ENCODE results near the gene SETD7.
"Not testable (repeated sequence)": the region's sequence is repeated elsewhere in the genome, so short reads cannot be mapped to it uniquely, and the experiment has no call there.

The SETD7 gene

DNA sequence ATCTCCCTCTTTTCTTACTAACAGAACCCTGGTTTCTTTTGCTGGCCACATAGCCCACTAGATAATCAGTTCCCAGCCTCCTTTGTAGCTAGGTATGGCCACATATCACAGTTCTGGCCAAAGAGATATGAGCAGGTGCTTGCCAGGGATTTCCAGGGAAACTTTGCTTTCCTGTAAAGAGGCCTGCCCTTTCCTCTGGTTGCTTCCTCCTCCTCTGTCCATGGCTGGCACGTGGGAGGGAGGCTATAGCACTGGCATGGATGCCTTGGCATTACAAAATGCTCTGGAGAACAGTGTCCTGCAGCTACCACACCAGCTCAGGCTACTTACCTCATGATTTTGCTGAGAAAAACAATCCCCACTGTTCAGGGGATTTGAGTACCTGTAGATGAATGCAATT is 74.6 kb downstream of the SETD7 start:
- Histone ChIP-seq H3K27me3 (ENCODE audit: insufficient read depth, low read length) (no peaks in the 10 kb centered on the region), H3K4me3 (ENCODE audit: low read length) (no peak overlapping the region), H3K9me3 (ENCODE audit: low read length) (peaks cover 2% of the 10 kb centered on the region), H3K36me3 (ENCODE audit: insufficient read depth, low read length) (no peaks in the 10 kb centered on the region), H2AFZ (ENCODE audit: low read depth, low read length) (no peak overlapping the region), H3K4me1 (ENCODE audit: insufficient read depth, low read length) (no peaks in the 10 kb centered on the region)

GRCh38 chr4:139476363-139476762 is 79.7 kb downstream of the SETD7 start:
- no peak overlapping the region for H2AFZ ChIP-seq (ENCODE audit: low read depth, low read length)
- H3K9me3 ChIP-seq (ENCODE audit: low read length): peaks cover 2% of the 10 kb centered on the region
- peaks cover 15% of the 10 kb centered on the region for H3K36me3 ChIP-seq (ENCODE audit: insufficient read depth, low read length)
- H3K4me1 ChIP-seq (ENCODE audit: insufficient read depth, low read length): no peaks in the 10 kb centered on the region
- no peaks in the 10 kb centered on the region for H3K27me3 ChIP-seq (ENCODE audit: insufficient read depth, low read length)
- no peak overlapping the region for H3K4me3 ChIP-seq (ENCODE audit: low read length)

DNA sequence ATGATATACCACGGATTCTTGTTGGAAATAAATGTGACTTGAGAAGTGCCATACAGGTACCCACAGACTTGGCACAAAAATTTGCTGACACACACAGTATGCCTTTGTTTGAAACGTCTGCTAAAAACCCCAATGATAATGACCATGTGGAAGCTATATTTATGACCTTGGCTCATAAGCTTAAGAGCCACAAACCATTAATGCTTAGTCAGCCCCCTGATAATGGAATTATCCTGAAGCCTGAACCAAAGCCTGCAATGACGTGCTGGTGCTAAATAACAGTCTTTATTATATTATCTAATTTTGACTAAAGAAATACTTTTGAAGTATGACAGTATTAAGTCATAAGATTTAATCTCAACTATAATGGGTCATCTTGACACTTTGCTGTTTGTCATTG is 83.2 kb downstream of the SETD7 start:
- peaks cover 15% of the 10 kb centered on the region for H3K36me3 ChIP-seq (ENCODE audit: insufficient read depth, low read length)
- no peak overlapping the region for H3K4me3 ChIP-seq (ENCODE audit: low read length)
- H3K4me1 ChIP-seq (ENCODE audit: insufficient read depth, low read length): no peaks in the 10 kb centered on the region
- H3K27me3 ChIP-seq (ENCODE audit: insufficient read depth, low read length): no peaks in the 10 kb centered on the region
- peaks cover 16% of the 10 kb centered on the region for H3K9me3 ChIP-seq (ENCODE audit: low read length)
- no peak overlapping the region for H2AFZ ChIP-seq (ENCODE audit: low read depth, low read length)

- Histone ChIP-seq H3K36me3 (ENCODE audit: insufficient read depth, low read length) (peaks cover 15% of the 10 kb centered on the region), H3K9me3 (ENCODE audit: low read length) (peaks cover 16% of the 10 kb centered on the region), H3K27me3 (ENCODE audit: insufficient read depth, low read length) (no peaks in the 10 kb centered on the region), H3K4me1 (ENCODE audit: insufficient read depth, low read length) (no peaks in the 10 kb centered on the region), H2AFZ (ENCODE audit: low read depth, low read length) (no peak overlapping the region), H3K4me3 (ENCODE audit: low read length) (no peak overlapping the region)
Measured at GRCh38 chr4:139470997-139471665, 84.9 kb downstream of the SETD7 start.

DNA sequence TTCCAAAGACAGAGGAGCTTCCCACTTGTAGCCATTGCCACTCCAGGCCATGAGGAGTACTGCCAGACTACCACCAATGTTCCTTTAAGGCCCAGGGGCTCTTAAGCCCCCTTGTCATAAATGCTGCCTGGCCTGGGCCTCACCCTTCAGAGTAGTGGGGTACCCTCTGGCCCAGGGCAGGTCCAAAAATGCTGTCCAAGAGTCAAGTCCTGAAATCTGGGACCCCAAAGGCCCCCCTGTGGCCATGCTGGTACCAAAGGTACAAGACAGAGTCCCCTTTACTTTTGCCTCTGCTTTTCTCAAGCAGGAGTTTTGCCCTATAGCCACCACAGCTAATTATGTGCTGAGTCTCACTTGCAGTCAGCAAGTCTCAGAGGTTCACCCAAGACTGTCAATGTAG is 85.7 kb downstream of the SETD7 start:
- H2AFZ ChIP-seq (ENCODE audit: low read depth, low read length): no peak overlapping the region
- no peaks in the 10 kb centered on the region for H3K4me1 ChIP-seq (ENCODE audit: insufficient read depth, low read length)
- peaks cover 15% of the 10 kb centered on the region for H3K36me3 ChIP-seq (ENCODE audit: insufficient read depth, low read length)
- H3K9me3 ChIP-seq (ENCODE audit: low read length): peaks cover 16% of the 10 kb centered on the region
- H3K4me3 ChIP-seq (ENCODE audit: low read length): no peak overlapping the region
- no peaks in the 10 kb centered on the region for H3K27me3 ChIP-seq (ENCODE audit: insufficient read depth, low read length)

DNA sequence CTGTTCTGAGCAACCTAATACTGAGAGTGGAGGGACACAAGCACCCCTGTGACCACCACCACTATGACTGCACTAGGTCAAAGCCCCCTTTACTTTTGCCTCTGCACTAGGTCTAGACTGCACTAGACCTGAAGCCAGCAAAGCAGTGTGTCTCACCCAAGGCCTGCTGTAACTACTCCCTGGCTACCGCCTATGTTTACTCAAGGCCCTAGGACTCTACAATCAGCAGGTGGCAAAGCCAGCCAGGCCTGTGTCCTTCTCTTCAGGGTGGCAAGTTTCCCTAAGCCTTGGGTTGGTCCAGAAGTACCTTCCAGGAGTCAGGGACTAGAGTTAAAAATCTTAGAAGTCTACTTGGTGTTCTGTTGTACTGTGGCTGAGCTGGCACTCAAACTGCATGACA is 86.2 kb downstream of the SETD7 start:
- no peaks in the 10 kb centered on the region for H3K4me1 ChIP-seq (ENCODE audit: insufficient read depth, low read length)
- H3K27me3 ChIP-seq (ENCODE audit: insufficient read depth, low read length): no peaks in the 10 kb centered on the region
- no peak overlapping the region for H3K4me3 ChIP-seq (ENCODE audit: low read length)
- peaks cover 16% of the 10 kb centered on the region for H3K9me3 ChIP-seq (ENCODE audit: low read length)
- peaks cover 15% of the 10 kb centered on the region for H3K36me3 ChIP-seq (ENCODE audit: insufficient read depth, low read length)
- no peak overlapping the region for H2AFZ ChIP-seq (ENCODE audit: low read depth, low read length)

GRCh38 chr4:139469216-139469615 is 86.8 kb downstream of the SETD7 start:
- H3K9me3 ChIP-seq (ENCODE audit: low read length): peaks cover 16% of the 10 kb centered on the region
- H3K4me3 ChIP-seq (ENCODE audit: low read length): no peak overlapping the region
- H3K36me3 ChIP-seq (ENCODE audit: insufficient read depth, low read length): peaks cover 13% of the 10 kb centered on the region
- H2AFZ ChIP-seq (ENCODE audit: low read depth, low read length): no peak overlapping the region
- H3K4me1 ChIP-seq (ENCODE audit: insufficient read depth, low read length): no peaks in the 10 kb centered on the region
- H3K27me3 ChIP-seq (ENCODE audit: insufficient read depth, low read length): no peaks in the 10 kb centered on the region

GRCh38 chr4:139468756-139469155 is 87.3 kb downstream of the SETD7 start:
- H3K27me3 ChIP-seq (ENCODE audit: insufficient read depth, low read length); H3K4me1 ChIP-seq (ENCODE audit: insufficient read depth, low read length): not testable (repeated sequence)
- H3K9me3 ChIP-seq (ENCODE audit: low read length): peaks cover 16% of the 10 kb centered on the region

DNA sequence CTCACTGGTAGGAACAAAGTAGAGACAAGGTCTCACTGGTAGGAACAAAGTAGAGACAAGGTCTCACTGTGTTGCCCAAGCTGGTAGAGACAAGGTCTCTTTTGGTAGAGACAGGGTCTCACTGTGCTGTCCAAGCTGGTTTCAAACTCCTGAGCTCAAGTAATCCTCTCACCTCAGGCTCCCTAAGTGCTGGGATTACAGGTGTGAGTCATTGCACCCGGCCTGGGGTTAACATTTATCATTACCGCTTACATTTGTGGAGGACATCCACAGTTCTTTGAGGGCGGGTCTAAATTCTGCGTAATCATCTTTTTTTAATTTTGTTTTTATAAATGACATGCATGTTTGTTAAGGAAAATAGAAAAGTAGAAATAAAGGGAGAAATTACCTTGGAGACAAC is 90.1 kb downstream of the SETD7 start:
- Histone ChIP-seq H3K9me3 (ENCODE audit: low read length) (peaks cover 12% of the 10 kb centered on the region), H2AFZ (ENCODE audit: low read depth, low read length) (no peak overlapping the region)

More at GRCh38 chr4:139468756-139469155, 87.3 kb downstream of the SETD7 start:
- peaks cover 12% of the 10 kb centered on the region for H3K36me3 ChIP-seq (ENCODE audit: insufficient read depth, low read length)
- not testable (repeated sequence) for H3K4me3 ChIP-seq (ENCODE audit: low read length); H2AFZ ChIP-seq (ENCODE audit: low read depth, low read length)

DNA sequence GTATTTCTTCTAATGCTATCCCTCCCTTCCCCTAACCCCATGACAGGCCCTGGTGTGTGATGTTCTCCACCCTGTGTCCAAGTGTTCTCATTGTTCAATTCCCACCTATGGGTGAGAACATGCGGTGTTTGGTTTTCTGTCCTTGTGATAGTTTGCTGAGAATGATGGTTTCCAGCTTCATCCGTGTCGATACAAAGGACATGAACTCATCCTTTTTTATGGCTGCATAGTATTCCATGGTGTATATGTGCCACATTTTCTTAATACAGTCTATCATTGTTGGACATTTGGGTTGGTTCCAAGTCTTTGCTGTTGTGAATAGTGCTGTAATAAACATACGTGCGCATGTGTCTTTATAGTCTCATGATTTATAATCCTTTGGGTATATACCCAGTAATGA is 91.5 kb downstream of the SETD7 start:
- not testable (repeated sequence) for H2AFZ ChIP-seq (ENCODE audit: low read depth, low read length); H3K36me3 ChIP-seq (ENCODE audit: insufficient read depth, low read length); H3K27me3 ChIP-seq (ENCODE audit: insufficient read depth, low read length); H3K4me1 ChIP-seq (ENCODE audit: insufficient read depth, low read length); H3K9me3 ChIP-seq (ENCODE audit: low read length); H3K4me3 ChIP-seq (ENCODE audit: low read length)

More for the DNA sequence above, 90.1 kb downstream of the SETD7 start:
- no peaks in the 10 kb centered on the region for H3K4me1 ChIP-seq (ENCODE audit: insufficient read depth, low read length)
- H3K4me3 ChIP-seq (ENCODE audit: low read length): no peak overlapping the region
- no peaks in the 10 kb centered on the region for H3K36me3 ChIP-seq (ENCODE audit: insufficient read depth, low read length)
- no peaks in the 10 kb centered on the region for H3K27me3 ChIP-seq (ENCODE audit: insufficient read depth, low read length)

GRCh38 chr4:139461022-139461628 is 94.9 kb downstream of the SETD7 start:
- H3K4me3 ChIP-seq (ENCODE audit: low read length): no peak overlapping the region
- no peak overlapping the region for H2AFZ ChIP-seq (ENCODE audit: low read depth, low read length)
- no peaks in the 10 kb centered on the region for H3K9me3 ChIP-seq (ENCODE audit: low read length)
- H3K36me3 ChIP-seq (ENCODE audit: insufficient read depth, low read length): no peaks in the 10 kb centered on the region
- no peaks in the 10 kb centered on the region for H3K4me1 ChIP-seq (ENCODE audit: insufficient read depth, low read length)
- H3K27me3 ChIP-seq (ENCODE audit: insufficient read depth, low read length): no peaks in the 10 kb centered on the region

GRCh38 chr4:139460565-139460964 is 95.5 kb downstream of the SETD7 start:
- H3K36me3 ChIP-seq (ENCODE audit: insufficient read depth, low read length): no peaks in the 10 kb centered on the region
- H3K4me3 ChIP-seq (ENCODE audit: low read length): no peak overlapping the region
- no peak overlapping the region for H2AFZ ChIP-seq (ENCODE audit: low read depth, low read length)
- H3K9me3 ChIP-seq (ENCODE audit: low read length): no peaks in the 10 kb centered on the region
- no peaks in the 10 kb centered on the region for H3K27me3 ChIP-seq (ENCODE audit: insufficient read depth, low read length)
- H3K4me1 ChIP-seq (ENCODE audit: insufficient read depth, low read length): peaks cover 6% of the 10 kb centered on the region

GRCh38 chr4:139458999-139459398 is 97.0 kb downstream of the SETD7 start:
- H3K27me3 ChIP-seq (ENCODE audit: insufficient read depth, low read length): no peaks in the 10 kb centered on the region
- H3K4me1 ChIP-seq (ENCODE audit: insufficient read depth, low read length): peaks cover 15% of the 10 kb centered on the region
- H3K9me3 ChIP-seq (ENCODE audit: low read length): no peaks in the 10 kb centered on the region
- H2AFZ ChIP-seq (ENCODE audit: low read depth, low read length): no peak overlapping the region
- no peaks in the 10 kb centered on the region for H3K36me3 ChIP-seq (ENCODE audit: insufficient read depth, low read length)
- no peak overlapping the region for H3K4me3 ChIP-seq (ENCODE audit: low read length)

- no peak overlapping the region for H2AFZ ChIP-seq (ENCODE audit: low read depth, low read length)
- no peaks in the 10 kb centered on the region for H3K36me3 ChIP-seq (ENCODE audit: insufficient read depth, low read length)
- H3K27me3 ChIP-seq (ENCODE audit: insufficient read depth, low read length): no peaks in the 10 kb centered on the region
- H3K4me1 ChIP-seq (ENCODE audit: insufficient read depth, low read length): peaks cover 15% of the 10 kb centered on the region
- H3K4me3 ChIP-seq (ENCODE audit: low read length): no peak overlapping the region
- H3K9me3 ChIP-seq (ENCODE audit: low read length): no peaks in the 10 kb centered on the region
Measured at GRCh38 chr4:139458543-139458942, 97.5 kb downstream of the SETD7 start.

Data from neuron (in vitro differentiated cells).